H1 (cell line): ENCODE data around the gene SPTSSB. TPM values are rescaled to one million over a fixed set of nuclear protein-coding genes. Genes with fewer than 3 reads are reported as not detected.
A peak's percentile ranks its signal among the peaks of the same experiment; 100 is the strongest.

Experiments
- CTCF ChIA-PET: fragments of 300-600 bp; sonication (Branson Sonifier 250); formaldehyde crosslinking; loops from one replicate; lab custom pipeline; 2021; ENCODE audit not compliant: partially characterized antibody; lab: Charles Lee
- POLR2A ChIA-PET: fragments of 300-600 bp; sonication (Branson Sonifier 250); formaldehyde crosslinking; loops from one replicate; lab custom pipeline; 2021; ENCODE audit warnings: inconsistent platforms; ENCODE audit not compliant: partially characterized antibody; lab: Charles Lee
- DNase-seq, 2 experiments: peaks; one replicate each; pipeline versions ENCODE4 v3.0.0 to v3.0.0-alpha.2; 2010 to 2022; ENCODE audit warnings: low spot score in 2 of 2, low read depth in 1 of 2, mixed read lengths in 1 of 2
- FAIRE-seq: peaks from 2 replicates; lab custom pipeline; 2011; peaks lifted over from hg19 to GRCh38; lab: Jason Lieb, UNC
- H2AFZ ChIP-seq: 2 replicates; pipeline ENCODE4 v1.8.1; 2012; ENCODE audit warnings: low read length, inconsistent platforms
- H2AK5ac ChIP-seq: 2 replicates; pipeline ENCODE4 v1.6.1; 2013; ENCODE audit warnings: low read depth, low read length
- H2BK120ac ChIP-seq: replicated peaks from 2 replicates; pipeline ENCODE3; 2013; ENCODE audit warnings: low read depth, low read length, inconsistent platforms
- H2BK12ac ChIP-seq: 2 replicates; pipeline ENCODE4 v1.6.1; 2013; ENCODE audit warnings: low read depth, low read length
- H2BK15ac ChIP-seq: 2 replicates; pipeline ENCODE4 v1.6.1; 2013; ENCODE audit warnings: low read length
- H2BK20ac ChIP-seq: 2 replicates; pipeline ENCODE4 v1.6.1; 2013; ENCODE audit warnings: low read length
- H2BK5ac ChIP-seq: 2 replicates; pipeline ENCODE4 v1.6.1; 2013; ENCODE audit warnings: low read depth, low read length
- H3K14ac ChIP-seq: 2 replicates; pipeline ENCODE4 v1.6.1; 2013; ENCODE audit warnings: inconsistent platforms; ENCODE audit not compliant: insufficient read length
- H3K18ac ChIP-seq: 2 replicates; pipeline ENCODE4 v1.6.1; 2013; ENCODE audit warnings: low read length; ENCODE audit errors: extremely low read depth
- H3K23ac ChIP-seq: 2 replicates; pipeline ENCODE4 v1.6.1; 2013; ENCODE audit warnings: inconsistent platforms; ENCODE audit not compliant: insufficient read length
- H3K23me2 ChIP-seq: 2 replicates; pipeline ENCODE4 v1.6.1; 2013; ENCODE audit warnings: low read depth, low read length
- H3K27ac ChIP-seq: 2 replicates; pipeline ENCODE4 v1.6.1; 2011; ENCODE audit warnings: low read depth, low read length, inconsistent platforms
- H3K27me3 ChIP-seq, 4 experiments: replicated peaks in 1 of 4; 1 replicate in 1 of 4; 2 replicates in 3 of 4; pipeline versions ENCODE4 v1.6.1 to v1.8.1; 2011 to 2013; ENCODE audit warnings: low read length in 3 of 4, mild to moderate bottlenecking in 3 of 4, inconsistent platforms in 2 of 4, mixed read lengths in 2 of 4, moderate library complexity in 1 of 4; ENCODE audit not compliant: control insufficient read depth in 3 of 4, insufficient read depth in 3 of 4; ENCODE audit errors: extremely low read depth in 1 of 4
- H3K36me3 ChIP-seq, 4 experiments: 2 replicates each; pipeline versions ENCODE4 v1.6.1 to v1.8.1; 2011 to 2013; ENCODE audit warnings: mild to moderate bottlenecking in 4 of 4, low read length in 3 of 4, moderate library complexity in 2 of 4, control low read depth in 1 of 4, inconsistent platforms in 1 of 4; ENCODE audit not compliant: insufficient read depth in 4 of 4, control insufficient read depth in 2 of 4
- H3K4ac ChIP-seq: replicated peaks from 2 replicates; pipeline ENCODE3; 2013; ENCODE audit warnings: low read length, low read depth, mixed read lengths, inconsistent platforms; ENCODE audit not compliant: insufficient read length
- H3K4me1 ChIP-seq, 4 experiments: replicated peaks in 1 of 4; 1 replicate in 1 of 4; 2 replicates in 3 of 4; pipeline versions ENCODE4 v1.6.1 to v1.8.1; 2011 to 2013; ENCODE audit warnings: low read length in 3 of 4, inconsistent platforms in 2 of 4, mixed read lengths in 1 of 4; ENCODE audit not compliant: insufficient read depth in 4 of 4, control insufficient read depth in 3 of 4
- H3K4me2 ChIP-seq, 2 experiments: 2 replicates each; pipeline versions ENCODE4 v1.6.1 to v1.8.1; 2011 to 2013; ENCODE audit warnings: low read depth in 2 of 2, low read length in 2 of 2, control low read depth in 1 of 2, inconsistent platforms in 1 of 2, mild to moderate bottlenecking in 1 of 2; ENCODE audit not compliant: insufficient read depth in 1 of 2
- H3K4me3 ChIP-seq, 4 experiments: fragments of 200-600, 300-600 bp in 1 of 4; sonication (generic), shearing (Covaris generic), sonication (Bioruptor Twin) in 1 of 4; 2 replicates each; pipeline versions ENCODE4 v1.5.1 to v1.8.1; 2011 to 2016; ENCODE audit warnings: low read length in 4 of 4, low read depth in 3 of 4, control low read depth in 2 of 4, inconsistent platforms in 2 of 4, mild to moderate bottlenecking in 2 of 4, mixed read lengths in 1 of 4, moderate library complexity in 1 of 4; ENCODE audit not compliant: insufficient read depth in 2 of 4; ENCODE audit errors: extremely low read depth in 1 of 4
- H3K56ac ChIP-seq: replicated peaks from 2 replicates; pipeline ENCODE3; 2013; ENCODE audit warnings: low read depth, mild to moderate bottlenecking, mixed read lengths, low read length, inconsistent platforms; ENCODE audit not compliant: insufficient read length
- H3K79me1 ChIP-seq: 2 replicates; pipeline ENCODE4 v1.6.1; 2013; ENCODE audit warnings: low read depth, low read length, control low read depth
- H3K79me2 ChIP-seq, 2 experiments: 2 replicates each; pipeline versions ENCODE4 v1.6.1 to v1.8.1; 2012 to 2013; ENCODE audit warnings: low read length in 2 of 2, mild to moderate bottlenecking in 2 of 2, inconsistent platforms in 1 of 2; ENCODE audit not compliant: insufficient read depth in 2 of 2, control insufficient read depth in 1 of 2
- H3K9ac ChIP-seq, 4 experiments: replicated peaks in 1 of 4; 1 replicate in 1 of 4; 2 replicates in 3 of 4; pipeline versions ENCODE4 v1.6.1 to v1.8.1; 2011 to 2013; ENCODE audit warnings: low read depth in 3 of 4, low read length in 3 of 4, control low read depth in 2 of 4, mild to moderate bottlenecking in 2 of 4, moderate library complexity in 2 of 4, inconsistent platforms in 1 of 4; ENCODE audit errors: extremely low read depth in 1 of 4
- H3K9me3 ChIP-seq, 2 experiments: 2 replicates each; pipeline versions ENCODE4 v1.6.1 to v1.8.1; 2012 to 2013; ENCODE audit warnings: mild to moderate bottlenecking in 2 of 2, moderate library complexity in 2 of 2, control low read depth in 1 of 2, inconsistent platforms in 1 of 2, low read depth in 1 of 2, low read length in 1 of 2, mixed read lengths in 1 of 2; ENCODE audit not compliant: insufficient read depth in 2 of 2
- H4K20me1 ChIP-seq, 2 experiments: replicated peaks in 1 of 2; 2 replicates each; pipeline versions ENCODE3 to v1.8.1; 2011 to 2013; ENCODE audit warnings: inconsistent platforms in 2 of 2, low read length in 2 of 2, mild to moderate bottlenecking in 1 of 2; ENCODE audit not compliant: insufficient read depth in 2 of 2, control insufficient read depth in 1 of 2
- H4K5ac ChIP-seq: 2 replicates; pipeline ENCODE4 v1.6.1; 2013; ENCODE audit warnings: low read length, low read depth, mixed read lengths, inconsistent platforms; ENCODE audit not compliant: insufficient read length
- H4K8ac ChIP-seq: 2 replicates; pipeline ENCODE4 v1.8.0; 2013; ENCODE audit warnings: mild to moderate bottlenecking, moderate library complexity, low read length, inconsistent platforms; ENCODE audit not compliant: insufficient read depth; ENCODE audit errors: extremely low read depth
- H4K91ac ChIP-seq: replicated peaks from 2 replicates; pipeline ENCODE3; 2013; ENCODE audit warnings: low read length, mixed read lengths, inconsistent platforms; ENCODE audit not compliant: insufficient read length
- CTBP2 ChIP-seq: IDR thresholded peaks from 2 replicates; pipeline ENCODE4 v1.7.0; 2011; ENCODE audit warnings: borderline replicate concordance, mild to moderate bottlenecking, moderate library complexity, mixed read lengths, low read length; ENCODE audit not compliant: insufficient read depth, insufficient read length
- NANOG ChIP-seq: IDR thresholded peaks from 2 replicates; pipeline ENCODE4 v1.6.1; 2011; ENCODE audit warnings: low read length, low read depth, mild to moderate bottlenecking, inconsistent platforms; ENCODE audit not compliant: insufficient read depth, poor library complexity, severe bottlenecking
- PHF8 ChIP-seq: fragments of 200-600 bp; sonication (generic); conservative IDR thresholded peaks from 2 replicates; pipeline ENCODE4 v1.7.1; 2012; ENCODE audit warnings: low read depth, mild to moderate bottlenecking, inconsistent platforms, low read length, moderate library complexity
- SAP30 ChIP-seq: fragments of 300-600 bp; sonication (generic); IDR thresholded peaks from 2 replicates; pipeline ENCODE4 v1.7.1; 2012; ENCODE audit warnings: low read length, moderate library complexity, mild to moderate bottlenecking, inconsistent platforms; ENCODE audit not compliant: insufficient read depth, insufficient replicate concordance
- SUZ12 ChIP-seq: fragments of 200-600 bp; sonication (generic); IDR thresholded peaks from 2 replicates; pipeline ENCODE4 v1.6.1; 2012; ENCODE audit warnings: mild to moderate bottlenecking, inconsistent platforms, low read length, moderate library complexity, mixed read lengths
- WGBS, 2 experiments: shearing (Covaris generic) in 1 of 2; methylation state at CpG; one replicate each; pipeline versions ENCODE4 v1.1.6 to v1.1.7; 2013 to 2015; ENCODE audit warnings: low lambda C conversion rate in 2 of 2, mixed read lengths in 2 of 2, inconsistent platforms in 1 of 2, low coverage in 1 of 2, missing lambda C conversion rate in 1 of 2; ENCODE audit not compliant: insufficient replicate concordance in 2 of 2, insufficient coverage in 1 of 2, insufficient read length in 1 of 2; ENCODE audit errors: extremely low coverage in 1 of 2, missing lambda C conversion rate in 1 of 2; 5-methylcytosine and 5-hydroxymethylcytosine counted together
- long read RNA-seq, 2 experiments: library from RNA in 1 of 2; library from capped mRNA in 1 of 2; stranded (forward); transcript quantifications; one replicate each; pipeline ENCODE4 v2.0.0, GENCODE V29; 2021; ENCODE audit warnings: inconsistent platforms in 1 of 2
- polyA minus RNA-seq, 3 experiments: library from RNA; depleted of rRNA, polyadenylated mRNA; stranded (reverse); fragments of >200 nt; gene quantifications; 1 replicate in 2 of 3; 2 replicates in 1 of 3; pipeline ENCODE4 v1.2.3, GENCODE V29; 2011
- polyA plus RNA-seq, 7 experiments: library from polyadenylated mRNA; depleted of rRNA in 3 of 7; stranded (reverse) in 5 of 7; unstranded in 2 of 7; fragments of >200 nt in 5 of 7; fragments of 200-250 nt in 2 of 7; gene quantifications; 1 replicate in 5 of 7; 2 replicates in 1 of 7; 4 replicates in 1 of 7; pipeline versions ENCODE4 v1.2.1 to v1.2.3, GENCODE V29; 2011 to 2013; ENCODE audit warnings: missing spikeins in 2 of 7, mixed read lengths in 2 of 7
- total RNA-seq: library from RNA; stranded (reverse); fragmentation: NEBNext Ultra II Directional; extraction: Animal tissue kit (Norgen Biotek cat#: 25700); gene quantifications from 2 replicates; pipeline ENCODE4 v1.2.1, GENCODE V29; 2021

The SPTSSB gene, protein sequence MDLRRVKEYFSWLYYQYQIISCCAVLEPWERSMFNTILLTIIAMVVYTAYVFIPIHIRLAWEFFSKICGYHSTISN
- 11.7 and 33.4 TPM in 2 replicates for total RNA-seq
- polyA plus RNA-seq (2011; rRNA removed): 17.7 and 52.5 TPM in 2 replicates
- polyA plus RNA-seq (2011; cell fraction: cytosol; rRNA removed): 12.5 TPM
- polyA plus RNA-seq (2011; cell fraction: nucleus; rRNA removed): 16.3 TPM
- 5.6 to 13.9 TPM (median 10.4 TPM) in 4 replicates for polyA plus RNA-seq (2012, experiment 1 of 2)
- polyA plus RNA-seq (2012, experiment 2 of 2): 1.1 TPM
- polyA plus RNA-seq (2013, experiment 1 of 2): 21.8 TPM
- 23.2 TPM for polyA plus RNA-seq (2013, experiment 2 of 2)
- polyA minus RNA-seq (2011; rRNA and poly(A)+ RNA removed): 9.3 and 13.2 TPM in 2 replicates
- polyA minus RNA-seq (2011; cell fraction: cytosol; rRNA and poly(A)+ RNA removed): 12.0 TPM
- 23.0 TPM for polyA minus RNA-seq (2011; cell fraction: nucleus; rRNA and poly(A)+ RNA removed)
- long read RNA-seq, experiment 1, partial matches to known transcripts: 0 of 20 reads
- long read RNA-seq, experiment 1, other reads (novel, unspliced or antisense): 20 of 20 reads
- long read RNA-seq, experiment 2, transcript SPTSSB-201 (3 exons, 3,103 nt): major isoform, 17 of 23 reads
- long read RNA-seq, experiment 2, partial matches to known transcripts: 2 of 23 reads
- long read RNA-seq, experiment 2, other reads (novel, unspliced or antisense): 1 of 23 reads

DNA sequence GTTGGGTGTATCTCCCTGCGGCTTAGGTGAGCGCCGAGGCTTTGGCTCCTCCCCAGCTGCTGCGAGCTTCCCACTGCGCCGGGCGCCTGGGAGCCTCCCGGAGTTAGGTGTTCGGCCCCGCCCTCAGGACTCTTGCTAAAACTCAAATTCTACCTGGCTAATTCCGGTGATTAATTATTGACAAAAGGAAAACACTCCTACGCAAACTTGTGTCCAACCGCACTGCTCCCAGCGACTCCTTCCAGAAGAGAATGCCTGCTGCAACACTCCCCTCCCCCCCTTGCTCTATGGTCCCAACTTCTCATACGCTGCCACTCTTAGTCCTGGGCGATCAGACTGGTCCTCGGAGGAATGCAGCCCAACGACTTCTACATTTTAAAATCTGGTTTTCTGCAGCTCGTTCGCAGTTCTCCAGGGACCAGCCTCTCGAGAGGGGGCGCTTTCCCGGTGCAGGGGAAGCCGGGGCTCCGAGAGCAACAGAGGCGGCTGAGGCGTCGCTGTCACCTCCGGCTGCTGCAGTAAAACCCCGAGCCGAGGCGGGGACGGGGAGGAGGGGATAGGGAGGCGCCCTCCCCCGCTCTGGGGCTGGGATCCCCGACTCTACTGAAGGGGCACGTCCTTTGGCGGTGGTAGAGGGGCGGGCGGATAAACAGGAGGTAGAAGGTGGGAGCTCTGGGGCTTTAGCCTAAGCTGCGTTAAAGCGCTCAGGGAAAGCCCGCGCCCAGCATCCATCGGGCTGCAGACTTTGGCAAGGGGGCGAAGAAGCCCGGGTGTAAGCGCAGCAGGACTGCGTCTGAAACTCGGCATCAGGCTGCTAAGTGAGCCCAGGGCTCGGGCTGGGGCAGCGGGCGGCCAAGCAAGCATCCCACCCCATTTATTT is at the start of gene SPTSSB:
SPTSSB (minus strand) TSS at position 77 of the 880 bp plus-strand sequence. CDS start 25,194 bp downstream, outside the sequence.
- Histone ChIP-seq H3K23ac (no peak within 1 kb of the TSS), H3K56ac (peak within 1 kb of the TSS; percentile 34), H4K5ac (peak within 1 kb of the TSS; percentile 55), H2BK120ac (no peak within 1 kb of the TSS), H4K8ac (peak within 1 kb of the TSS; percentile 51), H3K27ac (peak within 1 kb of the TSS; percentile 50; the same call in 1 of the 2 replicates), H3K27me3 (peaks cover 0 to 3% (median under 1%) of the 10 kb centered on the region in 4 experiments; a peak in 1 of 7 replicates), H3K4me3 (peak within 1 kb of the TSS; percentile 67 to 82 (median 70)), H4K20me1 (no peaks in the 10 kb centered on the region), H3K9me3 (no peaks in the 10 kb centered on the region), H3K18ac (peak within 1 kb of the TSS; percentile 84), H4K91ac (peak within 1 kb of the TSS; percentile 44), H2AFZ (peak within 1 kb of the TSS; percentile 54), H3K9ac (peak within 1 kb of the TSS; percentile 46 to 80 (median 54)), H3K36me3 (no peaks in the 10 kb centered on the region; a peak in 1 of 8 replicates), H3K23me2 (peaks cover 14% of the 10 kb centered on the region; the same call in 1 of the 2 replicates), H3K79me2 (peaks cover 0 to 11% of the 10 kb centered on the region in 2 experiments; a peak in 1 of 4 replicates), H3K79me1 (no peaks in the 10 kb centered on the region), H2BK20ac (peak within 1 kb of the TSS; percentile 94; the same call in 1 of the 2 replicates), H3K4ac (no peak within 1 kb of the TSS), H2BK5ac (peak within 1 kb of the TSS; percentile 55; the same call in 1 of the 2 replicates), H2AK5ac (no peak within 1 kb of the TSS), H3K4me1 (peaks cover 2 to 13% (median 11%) of the 10 kb centered on the region in 4 experiments), H2BK15ac (no peak within 1 kb of the TSS), H3K4me2 (peak within 1 kb of the TSS; percentile 89 to 94), H2BK12ac (peak within 1 kb of the TSS; percentile 68; the same call in 1 of the 2 replicates), H3K14ac (no peak within 1 kb of the TSS)
- WGBS, 2 experiments: 1% methylated on average over 49 of the region's 53 CpGs; no CpG with 5 or more reads in 1 of the 2 experiments
- ChIA-PET CTCF (interaction anchor here (0.6 to 2.1 kb wide), 18 partner anchors 11 to 1167 kb away, joined by 3 to 8 read pairs (median 4); no protein-coding TSS in a partner anchor), POLR2A (interaction anchor here (0.6 to 1.6 kb wide), 9 partner anchors 10 to 35 kb away, joined by 3 to 8 read pairs (median 4); no protein-coding TSS in a partner anchor)
- FAIRE-seq (peak; percentile 32), DNase-seq (peak in 1 of 2 experiments; percentile 87)
- no peak for TF ChIP-seq SAP30
- TF ChIP-seq PHF8: no peak; the same call in 1 of the 2 replicates
- peak; percentile 28 for TF ChIP-seq CTBP2
- no peak for TF ChIP-seq SUZ12
- peak; percentile 12 for TF ChIP-seq NANOG
